ES-I3 (cell line): ENCODE measurements around the gene GPR18.
"Not testable (repeated sequence)": the region's sequence is repeated elsewhere in the genome, so short reads cannot be mapped to it uniquely, and the experiment has no call there.

Source experiments
- H3K36me3 ChIP-seq: 2 replicates; pipeline ENCODE4 v1.6.1; 2013; ENCODE audit warnings: mild to moderate bottlenecking, low read length, control low read depth, moderate library complexity; ENCODE audit not compliant: insufficient read depth
- H3K4me1 ChIP-seq: 2 replicates; pipeline ENCODE4 v1.6.1; 2013; ENCODE audit warnings: mild to moderate bottlenecking, control low read depth, low read length; ENCODE audit not compliant: insufficient read depth
- H3K9ac ChIP-seq: 2 replicates; pipeline ENCODE4 v1.6.1; 2013; ENCODE audit warnings: low read depth, mild to moderate bottlenecking, low read length, moderate library complexity
- H3K9me3 ChIP-seq: 2 replicates; pipeline ENCODE4 v1.6.1; 2013; ENCODE audit warnings: mild to moderate bottlenecking, low read length, moderate library complexity; ENCODE audit not compliant: control insufficient read depth, insufficient read depth

The GPR18 gene

GRCh38 chr13:99251921-99252320 lies 6.3 kb downstream of the GPR18 start:
- Histone ChIP-seq H3K9me3 (no peaks in the 10 kb centered on the region), H3K4me1 (peaks cover 15% of the 10 kb centered on the region), H3K9ac (no peak overlapping the region), H3K36me3 (peaks cover 4% of the 10 kb centered on the region)

- H3K9ac ChIP-seq, result no peak overlapping the region
- no peaks in the 10 kb centered on the region for H3K9me3 ChIP-seq
- H3K36me3 ChIP-seq, result peaks cover 4% of the 10 kb centered on the region
- H3K4me1 ChIP-seq, result peaks cover 15% of the 10 kb centered on the region
Observed at GRCh38 chr13:99250982-99251825, 7.0 kb downstream of the GPR18 start.

- peaks cover 15% of the 10 kb centered on the region for H3K4me1 ChIP-seq
- H3K36me3 ChIP-seq, H3K9me3 ChIP-seq, H3K9ac ChIP-seq: not testable (repeated sequence)
Observed at GRCh38 chr13:99249606-99250005, 8.6 kb downstream of the GPR18 start.

- not testable (repeated sequence) for H3K36me3 ChIP-seq, H3K9me3 ChIP-seq, H3K9ac ChIP-seq
- peaks cover 15% of the 10 kb centered on the region for H3K4me1 ChIP-seq
Observed at GRCh38 chr13:99249178-99249577, 9.0 kb downstream of the GPR18 start.

GRCh38 chr13:99246100-99246499 lies 12.1 kb downstream of the GPR18 start:
- Histone ChIP-seq H3K9me3 (no peaks in the 10 kb centered on the region), H3K4me1 (0 out of 2 replicates have a peak, but pooled peaks cover 6% of the 10 kb centered on the region), H3K9ac (no peak overlapping the region), H3K36me3 (no peaks in the 10 kb centered on the region; the same call in 1 of the 2 replicates)

GRCh38 chr13:99237981-99238662 lies 20.1 kb downstream of the GPR18 start:
- no peaks in the 10 kb centered on the region for H3K9me3 ChIP-seq
- H3K9ac ChIP-seq, result no peak overlapping the region
- peaks cover 4% of the 10 kb centered on the region; the same call in 1 of the 2 replicates for H3K36me3 ChIP-seq
- H3K4me1 ChIP-seq, result no peaks in the 10 kb centered on the region

- no peak overlapping the region for H3K9ac ChIP-seq
- H3K9me3 ChIP-seq, result no peaks in the 10 kb centered on the region
- H3K4me1 ChIP-seq, result no peaks in the 10 kb centered on the region; the same call in 1 of the 2 replicates
- H3K36me3 ChIP-seq, result no peaks in the 10 kb centered on the region
Observed at GRCh38 chr13:99231721-99232120, 26.5 kb downstream of the GPR18 start.

- no peaks in the 10 kb centered on the region for H3K9me3 ChIP-seq
- no peaks in the 10 kb centered on the region; the same call in 1 of the 2 replicates for H3K4me1 ChIP-seq
- H3K9ac ChIP-seq, result no peak overlapping the region
- no peaks in the 10 kb centered on the region for H3K36me3 ChIP-seq
Observed at GRCh38 chr13:99230991-99231390, 27.2 kb downstream of the GPR18 start.

- not testable (repeated sequence) for H3K36me3 ChIP-seq, H3K4me1 ChIP-seq, H3K9me3 ChIP-seq, H3K9ac ChIP-seq
Observed at GRCh38 chr13:99230588-99230987, 27.6 kb downstream of the GPR18 start.

GRCh38 chr13:99228737-99229691 lies 29.2 kb downstream of the GPR18 start:
- H3K36me3 ChIP-seq, result no peaks in the 10 kb centered on the region
- no peaks in the 10 kb centered on the region; the same call in 1 of the 2 replicates for H3K4me1 ChIP-seq
- H3K9ac ChIP-seq, result no peak overlapping the region
- no peaks in the 10 kb centered on the region for H3K9me3 ChIP-seq

GRCh38 chr13:99227909-99228688 lies 30.1 kb downstream of the GPR18 start:
- no peaks in the 10 kb centered on the region for H3K9me3 ChIP-seq
- no peaks in the 10 kb centered on the region; the same call in 1 of the 2 replicates for H3K4me1 ChIP-seq
- no peak overlapping the region for H3K9ac ChIP-seq
- H3K36me3 ChIP-seq, result no peaks in the 10 kb centered on the region

GRCh38 chr13:99227331-99227900 lies 30.8 kb downstream of the GPR18 start:
- Histone ChIP-seq H3K9ac (no peak overlapping the region), H3K9me3 (no peaks in the 10 kb centered on the region), H3K4me1 (no peaks in the 10 kb centered on the region; the same call in 1 of the 2 replicates), H3K36me3 (no peaks in the 10 kb centered on the region)

GRCh38 chr13:99226513-99226912 lies 31.7 kb downstream of the GPR18 start:
- Histone ChIP-seq H3K9ac (no peak overlapping the region), H3K4me1 (no peaks in the 10 kb centered on the region; the same call in 1 of the 2 replicates), H3K36me3 (no peaks in the 10 kb centered on the region), H3K9me3 (no peaks in the 10 kb centered on the region)
